GM21528 (cell line): ENCODE measurements around the gene MRPL45.
A peak's percentile ranks its signal among the peaks of the same experiment; 100 is the strongest.

Source experiments
- ATAC-seq: cut with Tn5 transposase; IDR thresholded peaks from one replicate; pipeline ENCODE4 v1.9.1; 2021; ENCODE audit warnings: mild to moderate bottlenecking, moderate library complexity; ENCODE audit not compliant: unreplicated experiment, low FRiP score

MRPL45 gene

GRCh38 chr17:38343608-38344419 is 46.8 kb downstream of the MRPL45 start, which contains the start of gene GPR179:
Gene GPR179 (minus strand): TSS chr17:38343956. CDS start chr17:38343789, 167 bp downstream.
- no peak for ATAC-seq

DNA sequence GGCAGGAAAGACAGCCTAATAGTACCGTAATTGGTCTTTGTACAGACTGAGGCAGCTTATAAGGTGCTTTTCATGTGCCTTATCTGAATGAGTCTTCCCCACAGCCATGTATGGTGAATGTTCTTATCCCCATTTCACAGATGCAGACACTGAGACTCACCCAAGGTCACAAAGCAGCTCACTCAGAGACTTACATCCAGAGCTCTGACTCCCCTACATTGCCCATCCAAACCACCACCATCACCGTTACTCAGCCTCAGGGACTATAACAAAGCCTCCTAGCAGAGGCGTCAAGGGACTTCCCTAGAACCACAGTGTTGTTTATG is 47.4 kb downstream of the MRPL45 start:
- ATAC-seq = no peak

DNA sequence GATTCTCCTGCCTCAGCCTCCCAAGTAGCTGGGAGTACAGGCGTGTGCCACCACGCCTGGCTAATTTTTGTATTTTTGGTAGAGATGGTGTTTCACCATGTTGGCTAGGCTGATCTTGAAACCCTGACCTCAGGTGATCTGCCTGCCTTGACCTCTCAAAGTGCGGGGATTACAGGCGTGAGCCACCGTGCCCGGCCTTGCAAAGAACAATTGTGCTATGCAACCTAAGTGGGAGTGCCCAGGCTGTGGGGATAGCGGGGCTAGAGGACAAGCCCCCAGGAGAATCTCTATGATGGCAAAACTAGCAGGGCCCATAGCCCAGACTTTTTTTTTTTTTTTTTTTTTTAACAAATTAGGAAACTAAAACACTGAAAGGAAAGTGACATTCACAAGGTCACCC is 48.8 kb downstream of the MRPL45 start:
- ATAC-seq = no peak

GRCh38 chr17:38349097-38349730 is 52.2 kb downstream of the MRPL45 start:
- no peak for ATAC-seq

- ATAC-seq = no peak
These were observed 53.1 kb downstream of the MRPL45 start for GRCh38 chr17:38350035-38350434.

DNA sequence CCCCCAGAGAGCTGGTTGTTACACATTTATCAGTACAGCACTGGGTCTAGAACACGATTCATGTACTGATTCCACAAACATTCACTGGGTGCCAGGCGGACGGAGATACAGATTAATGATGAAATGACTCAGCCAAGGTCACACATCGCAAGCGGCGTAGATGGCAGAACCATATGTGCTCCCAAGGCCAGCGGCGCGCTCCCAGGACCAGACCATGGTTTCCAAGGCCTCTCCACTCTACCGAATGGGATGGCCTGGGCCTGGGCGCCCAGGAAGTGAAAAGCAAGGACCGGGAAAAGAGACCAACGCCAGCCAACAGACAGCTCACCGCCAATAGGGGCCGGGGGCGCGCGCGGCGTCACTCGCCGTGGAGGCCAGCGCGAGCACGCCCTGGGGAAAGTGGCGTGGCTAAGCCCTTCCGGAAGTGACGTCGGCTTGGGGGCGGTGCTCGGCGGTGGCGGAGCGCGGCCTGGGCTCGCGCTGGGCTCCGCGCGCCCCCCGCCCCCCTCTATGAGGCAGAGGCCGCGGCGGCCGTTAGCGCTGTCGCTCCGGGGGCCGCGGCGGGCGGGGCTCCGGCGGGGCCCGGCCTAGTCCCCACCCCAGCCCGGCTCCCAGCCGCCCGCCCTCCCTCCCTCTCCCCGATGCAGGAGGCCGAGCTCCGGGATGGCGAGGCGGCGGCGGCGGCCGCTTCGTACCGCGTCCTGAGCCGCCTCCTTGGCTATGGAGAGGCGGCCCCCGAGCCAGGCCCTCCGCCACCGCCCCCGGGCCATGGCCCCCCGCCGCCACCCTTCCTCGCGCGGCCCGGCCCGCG is 54.6 kb downstream of the MRPL45 start, which contains the start of gene SOCS7:
Gene SOCS7 (plus strand): TSS at position 433 of the 811 bp plus-strand sequence. CDS start 209 bp downstream, at position 642.
- peak; percentile 76 for ATAC-seq

DNA sequence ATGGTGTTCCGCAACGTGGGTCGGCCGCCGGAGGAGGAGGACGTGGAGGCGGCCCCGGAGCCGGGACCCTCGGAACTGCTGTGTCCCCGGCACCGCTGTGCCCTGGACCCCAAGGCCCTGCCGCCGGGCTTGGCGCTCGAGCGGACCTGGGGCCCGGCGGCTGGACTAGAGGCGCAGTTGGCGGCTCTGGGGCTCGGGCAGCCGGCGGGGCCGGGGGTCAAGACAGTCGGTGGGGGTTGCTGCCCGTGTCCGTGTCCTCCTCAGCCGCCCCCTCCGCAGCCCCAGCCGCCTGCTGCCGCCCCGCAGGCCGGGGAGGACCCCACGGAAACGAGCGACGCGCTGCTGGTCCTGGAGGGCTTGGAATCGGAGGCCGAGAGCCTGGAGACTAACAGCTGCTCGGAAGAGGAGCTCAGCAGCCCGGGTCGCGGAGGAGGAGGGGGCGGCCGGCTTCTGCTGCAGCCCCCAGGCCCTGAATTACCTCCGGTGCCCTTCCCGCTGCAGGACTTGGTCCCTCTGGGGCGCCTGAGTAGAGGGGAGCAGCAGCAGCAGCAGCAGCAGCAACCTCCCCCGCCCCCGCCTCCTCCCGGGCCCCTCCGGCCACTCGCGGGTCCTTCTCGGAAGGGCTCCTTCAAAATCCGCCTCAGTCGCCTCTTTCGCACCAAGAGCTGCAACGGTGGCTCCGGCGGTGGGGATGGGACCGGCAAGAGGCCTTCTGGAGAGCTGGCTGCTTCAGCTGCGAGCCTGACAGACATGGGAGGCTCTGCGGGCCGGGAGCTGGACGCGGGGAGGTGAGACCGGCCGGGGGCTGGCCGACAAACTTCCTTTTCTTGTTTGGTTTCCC is 55.5 kb downstream of the MRPL45 start:
- ATAC-seq = peak; percentile 20

DNA sequence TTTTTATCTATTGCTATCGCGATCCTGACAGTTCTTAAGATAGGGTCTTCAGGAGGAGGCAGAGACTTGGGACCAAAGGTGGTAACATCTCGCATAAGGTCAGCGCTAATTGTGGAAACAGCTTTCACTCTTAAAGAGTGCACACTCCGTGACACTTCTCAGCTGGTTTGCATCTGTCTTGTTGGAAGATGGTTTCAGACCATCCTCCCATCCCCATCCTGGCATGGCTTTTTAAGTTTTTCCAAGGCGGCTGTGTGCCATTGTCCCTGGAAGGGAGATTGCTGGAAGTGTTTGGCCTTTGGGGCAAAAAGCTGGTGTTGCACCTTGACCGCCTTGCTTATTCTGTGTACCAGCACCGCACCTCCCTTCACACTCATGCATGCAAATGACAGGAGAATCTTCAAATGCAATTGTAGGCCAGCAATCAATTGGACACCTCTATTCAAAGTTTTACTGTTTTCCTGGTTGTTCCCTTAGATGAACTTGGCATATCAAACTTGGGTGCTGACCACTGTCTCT is 56.2 kb downstream of the MRPL45 start:
- no peak for ATAC-seq

- no peak for ATAC-seq
These were observed 56.7 kb downstream of the MRPL45 start for GRCh38 chr17:38353668-38354067.

DNA sequence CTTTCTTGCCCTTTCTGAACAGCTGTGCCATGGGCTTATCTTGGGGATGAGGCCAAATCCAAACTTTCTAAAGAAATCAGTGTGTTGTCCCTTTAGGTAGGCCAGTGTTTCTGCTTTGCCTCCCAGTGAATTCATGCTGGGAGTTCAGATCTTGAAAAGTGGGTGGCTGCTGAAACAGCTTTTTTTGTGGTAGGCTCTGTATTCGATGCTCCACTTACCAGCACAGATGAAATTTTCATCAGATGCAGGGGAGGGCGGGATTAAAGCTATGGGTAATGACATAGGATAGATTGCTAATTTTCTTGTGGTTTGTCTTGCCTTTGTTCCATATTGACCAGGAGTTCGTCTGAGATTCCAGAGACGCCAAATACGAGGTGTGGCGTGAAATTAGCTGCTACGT is 57.5 kb downstream of the MRPL45 start:
- ATAC-seq = no peak

DNA sequence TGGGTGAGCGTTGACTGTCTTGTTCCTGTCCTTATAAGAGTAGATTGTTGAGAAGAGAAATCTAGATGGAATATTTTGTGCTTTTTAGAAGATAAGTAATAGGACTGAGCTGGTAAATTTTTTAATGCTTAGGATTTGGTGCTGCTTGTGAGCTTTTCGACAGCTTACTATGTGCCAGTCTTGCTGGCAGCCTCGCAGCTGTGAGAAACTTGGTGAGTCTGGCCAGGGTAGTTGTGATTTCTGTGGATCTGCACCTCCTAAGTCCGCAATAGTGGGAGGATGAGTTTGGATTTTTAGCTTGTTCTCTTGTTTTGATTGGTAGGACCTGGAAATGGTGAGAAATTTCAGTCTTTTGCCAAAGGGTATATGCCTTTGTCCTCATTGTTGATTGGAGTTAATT is 58.3 kb downstream of the MRPL45 start:
- no peak for ATAC-seq

DNA sequence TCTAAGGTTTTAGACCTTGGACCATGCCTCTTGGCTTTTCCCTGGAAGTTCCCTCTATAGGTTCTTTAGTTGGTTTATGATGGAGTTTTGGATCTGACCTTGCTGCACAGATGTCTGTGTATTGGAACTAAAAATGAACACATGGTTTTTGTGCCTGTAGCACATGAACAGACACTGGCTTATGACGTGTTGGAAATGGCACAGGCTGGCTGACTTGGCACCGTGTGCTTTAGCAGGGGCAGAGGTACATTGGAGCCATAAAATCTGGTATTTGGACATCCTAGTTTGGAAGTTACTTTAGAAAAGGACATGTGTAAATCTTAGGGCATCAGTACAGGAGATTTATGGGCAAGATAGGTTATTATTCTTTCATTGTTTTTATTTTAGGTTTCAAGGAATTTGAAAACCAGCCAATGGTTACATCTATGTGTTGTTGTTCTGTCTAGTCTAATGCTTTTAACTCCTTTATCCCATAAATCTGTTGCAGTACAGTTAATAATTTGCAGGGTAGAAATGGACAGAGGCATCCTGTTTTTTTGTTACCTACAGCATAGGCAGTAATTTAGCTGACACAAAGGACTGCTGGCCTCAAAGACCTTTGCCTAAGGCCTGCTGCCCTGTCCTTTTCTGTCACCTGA is 60.6 kb downstream of the MRPL45 start:
- ATAC-seq = no peak

DNA sequence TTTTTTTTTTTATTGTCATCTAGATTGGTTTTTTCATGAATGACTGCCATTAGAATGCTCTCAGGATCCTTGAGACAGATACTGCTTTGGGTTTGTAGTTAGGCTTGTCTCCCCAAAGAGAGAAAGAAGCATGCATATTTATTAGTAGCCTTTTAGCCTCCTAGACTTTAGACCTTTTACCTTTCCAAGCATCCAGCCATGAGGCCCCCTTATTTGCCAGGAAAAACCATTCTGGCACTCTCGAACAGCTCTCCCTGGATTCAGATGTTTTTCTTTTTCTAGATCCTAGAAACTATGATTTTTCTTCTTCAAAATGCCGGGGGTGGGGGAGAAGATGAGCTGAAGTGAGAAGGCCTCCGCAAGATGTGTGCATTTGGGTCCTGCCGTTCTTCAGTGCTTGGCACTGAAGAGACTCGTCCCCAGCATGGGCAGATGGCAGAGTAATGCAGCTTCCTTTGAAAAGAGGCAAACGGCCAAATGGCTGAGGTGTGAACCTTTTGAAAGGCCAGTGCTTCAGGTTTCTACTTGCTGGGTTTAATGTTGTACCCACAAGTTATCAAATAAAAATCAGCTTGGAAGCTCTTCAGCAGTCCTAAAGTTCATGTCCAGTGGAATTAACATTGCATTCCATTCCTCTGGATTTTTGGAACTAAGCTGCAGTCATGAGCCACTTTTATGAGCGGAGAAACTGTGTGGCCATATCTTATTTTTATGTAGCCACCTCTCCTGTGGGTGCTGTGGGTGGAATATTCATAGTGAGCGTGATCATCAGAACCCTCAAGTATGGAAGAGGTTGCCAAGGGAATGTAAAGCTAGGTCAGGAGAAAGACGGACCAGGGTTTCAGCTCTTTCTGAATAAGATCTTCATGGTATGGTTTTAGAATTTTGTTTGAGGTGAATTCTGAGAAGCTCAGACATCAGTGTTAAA is 61.9 kb downstream of the MRPL45 start:
- ATAC-seq = no peak

- ATAC-seq = no peak
These were observed 64.9 kb downstream of the MRPL45 start for GRCh38 chr17:38361694-38362465.

DNA sequence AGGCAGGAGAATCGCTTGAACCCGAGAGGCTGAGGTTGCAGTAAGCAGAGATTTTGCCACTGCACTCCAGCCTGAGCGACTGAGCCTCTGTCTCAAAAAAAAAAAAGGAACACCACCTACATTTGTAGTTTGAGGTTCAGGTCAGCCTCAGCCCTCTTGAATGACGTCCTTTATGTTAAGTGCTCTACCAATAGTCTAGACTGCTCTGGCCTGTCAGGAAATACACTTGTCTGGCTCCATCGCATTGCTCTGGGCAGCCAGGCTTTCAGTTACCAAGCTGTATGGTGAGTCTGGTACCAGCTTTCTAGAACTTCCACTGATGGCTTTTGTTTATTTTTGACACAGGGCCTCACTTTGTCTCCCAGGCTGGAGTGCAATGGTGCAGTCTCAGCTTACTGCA is 66.0 kb downstream of the MRPL45 start:
- no peak for ATAC-seq

- ATAC-seq = no peak
These were observed 67.8 kb downstream of the MRPL45 start for GRCh38 chr17:38364741-38365140.

GRCh38 chr17:38369124-38369886 is 72.3 kb downstream of the MRPL45 start:
- no peak for ATAC-seq
